ENCODE data around the gene RAB1A. TPM values are rescaled to one million over a fixed set of nuclear protein-coding genes. Genes with fewer than 3 reads are reported as not detected.

Gene RAB1A
- total RNA-seq, 6 experiments from 2014 or later: 204 to 230 (median 222) TPM

DNA sequence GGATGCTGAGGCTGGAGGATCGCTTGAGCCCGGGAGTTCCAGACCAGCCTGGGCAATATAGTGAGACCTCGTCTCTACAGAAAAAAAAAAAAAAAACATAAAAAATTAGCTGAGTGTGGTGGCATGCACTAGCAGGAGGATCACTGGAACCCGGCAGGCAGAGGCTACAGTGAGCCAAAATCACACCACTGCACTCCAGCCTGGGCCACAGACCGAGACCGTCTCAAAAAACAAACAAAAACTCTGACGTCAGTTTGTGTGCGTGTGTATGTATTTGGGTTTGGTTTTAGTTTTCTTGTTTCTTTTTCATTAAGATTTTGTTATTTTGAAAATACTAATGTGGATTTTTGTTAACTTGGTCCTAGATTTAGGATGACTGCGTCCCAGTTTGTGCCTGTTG is 54.7 kb downstream of the RAB1A start:
- peaks cover 27% of the 10 kb centered on the region for H3K36me3 Mint-ChIP-seq (ENCODE audit: low read depth)
- H3K4me3 Mint-ChIP-seq: no peak overlapping the region
- TF ChIP-seq, protein P1, sequence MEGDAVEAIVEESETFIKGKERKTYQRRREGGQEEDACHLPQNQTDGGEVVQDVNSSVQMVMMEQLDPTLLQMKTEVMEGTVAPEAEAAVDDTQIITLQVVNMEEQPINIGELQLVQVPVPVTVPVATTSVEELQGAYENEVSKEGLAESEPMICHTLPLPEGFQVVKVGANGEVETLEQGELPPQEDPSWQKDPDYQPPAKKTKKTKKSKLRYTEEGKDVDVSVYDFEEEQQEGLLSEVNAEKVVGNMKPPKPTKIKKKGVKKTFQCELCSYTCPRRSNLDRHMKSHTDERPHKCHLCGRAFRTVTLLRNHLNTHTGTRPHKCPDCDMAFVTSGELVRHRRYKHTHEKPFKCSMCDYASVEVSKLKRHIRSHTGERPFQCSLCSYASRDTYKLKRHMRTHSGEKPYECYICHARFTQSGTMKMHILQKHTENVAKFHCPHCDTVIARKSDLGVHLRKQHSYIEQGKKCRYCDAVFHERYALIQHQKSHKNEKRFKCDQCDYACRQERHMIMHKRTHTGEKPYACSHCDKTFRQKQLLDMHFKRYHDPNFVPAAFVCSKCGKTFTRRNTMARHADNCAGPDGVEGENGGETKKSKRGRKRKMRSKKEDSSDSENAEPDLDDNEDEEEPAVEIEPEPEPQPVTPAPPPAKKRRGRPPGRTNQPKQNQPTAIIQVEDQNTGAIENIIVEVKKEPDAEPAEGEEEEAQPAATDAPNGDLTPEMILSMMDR (IDR thresholded peaks at IDR 0.05): no peak
- H3K9me3 Mint-ChIP-seq: no peaks in the 10 kb centered on the region
- DNase-seq: no peak
- H3K4me1 Mint-ChIP-seq (ENCODE audit: low read depth): peaks cover 53% of the 10 kb centered on the region
- H3K27ac Mint-ChIP-seq: no peak overlapping the region
- peaks cover 15% of the 10 kb centered on the region for H3K27me3 Mint-ChIP-seq (ENCODE audit: insufficient read depth)

DNA sequence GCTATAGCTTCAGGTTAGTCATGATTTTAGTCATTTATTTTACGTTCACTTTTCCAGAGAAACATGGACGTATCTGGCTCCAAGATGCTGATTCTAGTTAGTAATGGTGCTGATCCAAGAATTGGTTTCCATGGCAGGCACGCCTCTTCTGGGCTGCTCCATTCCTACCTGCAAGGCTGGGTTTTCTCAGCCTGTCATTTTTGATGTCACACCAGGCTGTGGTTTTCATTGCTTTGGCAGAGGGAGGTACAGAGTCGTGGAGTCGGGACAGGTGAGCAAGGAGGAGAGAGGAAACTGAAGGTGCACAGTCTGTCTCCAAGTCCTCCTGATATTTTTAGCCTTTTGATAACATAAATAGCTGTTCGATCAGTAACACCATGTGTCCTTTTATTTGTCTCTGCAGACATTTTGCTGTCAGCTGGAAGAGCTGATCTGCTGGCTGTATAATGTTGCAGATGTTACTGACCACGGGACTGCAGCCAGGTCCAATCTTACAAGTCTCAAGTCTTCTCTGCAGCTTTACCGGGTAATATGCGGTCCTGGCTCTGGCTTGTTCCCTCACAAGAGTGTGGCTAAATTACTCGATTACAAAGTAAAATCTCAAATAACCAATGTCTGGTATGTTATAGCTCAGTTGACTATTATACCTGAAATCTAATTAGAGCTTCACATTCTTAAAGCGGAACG is 55.9 kb downstream of the RAB1A start:
- TF ChIP-seq, protein P1 (IDR thresholded peaks at IDR 0.05): no peak
- H3K4me3 Mint-ChIP-seq: no peak overlapping the region; the same call in 1 of the 2 replicates
- H3K36me3 Mint-ChIP-seq (ENCODE audit: low read depth): peaks cover 28% of the 10 kb centered on the region
- DNase-seq: no peak
- peak overlapping the region; percentile 42; the same call in 1 of the 2 replicates for H3K27ac Mint-ChIP-seq
- peaks cover 14% of the 10 kb centered on the region for H3K27me3 Mint-ChIP-seq (ENCODE audit: insufficient read depth)
- H3K9me3 Mint-ChIP-seq: no peaks in the 10 kb centered on the region
- H3K4me1 Mint-ChIP-seq (ENCODE audit: low read depth): peaks cover 63% of the 10 kb centered on the region

DNA sequence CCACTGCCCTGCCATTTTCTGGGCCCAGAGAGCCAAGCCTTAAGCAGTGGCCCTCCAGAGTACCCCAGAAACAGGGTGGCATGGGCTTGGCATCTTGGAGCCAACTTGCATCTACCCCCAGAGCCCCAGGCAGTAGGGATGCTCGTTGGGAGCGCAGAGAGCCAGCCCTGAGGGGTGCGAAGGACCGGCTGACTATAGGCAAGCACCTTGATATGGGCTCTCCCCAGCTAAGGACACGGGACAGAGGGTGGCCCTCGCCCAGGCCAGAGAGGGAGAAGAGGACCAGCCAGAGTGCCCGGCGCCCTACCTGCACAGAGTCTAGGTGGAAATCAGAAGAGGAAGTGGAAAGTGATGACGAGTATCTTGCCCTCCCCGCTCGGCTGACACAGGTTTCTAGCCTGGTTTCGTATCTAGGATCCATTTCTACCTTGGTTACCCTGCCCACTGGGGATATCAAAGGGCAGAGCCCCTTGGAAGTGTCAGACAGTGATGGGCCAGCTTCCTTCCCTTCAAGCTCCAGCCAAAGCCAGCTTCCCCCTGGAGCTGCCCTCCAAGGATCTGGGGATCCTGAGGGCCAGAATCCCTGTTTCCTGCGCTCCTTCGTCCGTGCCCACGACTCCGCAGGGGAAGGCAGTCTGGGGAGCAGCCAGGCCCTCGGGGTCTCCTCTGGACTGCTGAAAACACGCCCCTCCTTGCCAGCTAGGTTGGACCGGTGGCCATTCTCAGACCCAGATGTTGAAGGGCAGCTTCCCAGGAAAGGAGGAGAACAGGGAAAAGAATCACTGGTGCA is 57.5 kb downstream of the RAB1A start:
- Mint-ChIP-seq H3K9me3 (no peaks in the 10 kb centered on the region), H3K27ac (peak overlapping the region; percentile 21; the same call in 1 of the 2 replicates), H3K27me3 (ENCODE audit: insufficient read depth) (peaks cover 10% of the 10 kb centered on the region), H3K4me1 (ENCODE audit: low read depth) (peaks cover 59% of the 10 kb centered on the region), H3K36me3 (ENCODE audit: low read depth) (peaks cover 20% of the 10 kb centered on the region), H3K4me3 (no peak overlapping the region)
- TF ChIP-seq, protein P1 (IDR thresholded peaks at IDR 0.05): no peak
- DNase-seq: no peak

DNA sequence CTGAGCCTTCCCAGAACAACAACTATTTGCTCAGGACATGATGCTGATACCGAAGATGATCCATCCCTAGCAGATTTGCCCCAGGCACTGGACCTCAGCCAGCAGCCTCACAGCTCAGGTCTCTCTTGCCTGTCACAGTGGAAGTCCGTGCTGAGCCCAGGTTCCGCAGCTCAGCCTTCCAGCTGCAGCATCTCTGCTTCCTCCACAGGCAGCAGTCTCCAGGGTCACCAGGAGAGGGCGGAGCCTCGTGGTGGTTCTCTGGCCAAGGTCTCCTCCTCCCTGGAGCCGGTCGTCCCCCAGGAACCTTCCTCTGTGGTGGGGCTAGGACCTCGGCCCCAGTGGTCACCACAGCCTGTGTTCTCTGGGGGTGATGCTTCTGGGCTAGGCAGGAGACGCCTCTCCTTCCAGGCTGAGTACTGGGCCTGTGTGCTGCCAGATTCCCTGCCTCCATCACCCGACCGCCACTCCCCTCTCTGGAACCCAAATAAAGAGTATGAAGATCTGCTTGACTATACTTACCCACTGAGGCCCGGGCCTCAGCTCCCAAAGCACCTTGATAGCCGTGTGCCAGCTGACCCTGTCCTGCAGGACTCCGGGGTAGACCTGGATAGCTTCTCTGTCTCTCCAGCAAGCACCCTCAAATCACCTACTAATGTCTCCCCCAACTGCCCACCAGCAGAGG is 58.3 kb downstream of the RAB1A start:
- peak; percentile 41 for DNase-seq
- TF ChIP-seq, protein P1 (IDR thresholded peaks at IDR 0.05): peak; percentile 58
- peaks cover 10% of the 10 kb centered on the region for H3K27me3 Mint-ChIP-seq (ENCODE audit: insufficient read depth)
- peaks cover 15% of the 10 kb centered on the region for H3K36me3 Mint-ChIP-seq (ENCODE audit: low read depth)
- peaks cover 53% of the 10 kb centered on the region for H3K4me1 Mint-ChIP-seq (ENCODE audit: low read depth)
- no peaks in the 10 kb centered on the region for H3K9me3 Mint-ChIP-seq
- no peak overlapping the region; the same call in 1 of the 2 replicates for H3K4me3 Mint-ChIP-seq
- H3K27ac Mint-ChIP-seq: peak overlapping the region; percentile 84

DNA sequence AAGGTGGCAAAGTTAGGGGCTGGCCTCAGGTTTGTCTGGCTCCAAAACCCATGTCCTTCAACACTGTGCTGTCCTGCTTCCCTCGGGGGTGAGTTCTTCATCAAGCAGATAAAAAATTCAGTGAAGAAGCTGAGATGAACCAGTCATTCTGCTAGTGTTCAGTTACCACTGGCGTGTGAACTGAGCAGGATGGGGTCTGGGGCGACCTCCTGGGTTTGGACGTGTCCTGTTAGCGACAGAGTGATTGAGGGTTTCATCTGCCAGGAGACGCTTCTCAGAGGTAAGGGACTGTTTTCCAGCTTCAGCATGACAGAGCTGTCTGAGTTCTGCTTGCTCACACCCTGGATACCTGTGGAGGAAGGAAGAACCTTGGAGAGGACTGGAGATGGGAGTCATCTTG is 59.0 kb downstream of the RAB1A start:
- Mint-ChIP-seq H3K36me3 (ENCODE audit: low read depth) (peaks cover 15% of the 10 kb centered on the region), H3K27ac (peak overlapping the region; percentile 84), H3K27me3 (ENCODE audit: insufficient read depth) (peaks cover 2% of the 10 kb centered on the region), H3K9me3 (no peaks in the 10 kb centered on the region), H3K4me3 (peak overlapping the region; percentile 29; the same call in 1 of the 2 replicates), H3K4me1 (ENCODE audit: low read depth) (peaks cover 48% of the 10 kb centered on the region)
- no peak for DNase-seq
- TF ChIP-seq, protein P1 (IDR thresholded peaks at IDR 0.05): no peak
